ENCODE results near the gene ETDA.
"Not testable (repeated sequence)": the region's sequence is repeated elsewhere in the genome, so short reads cannot be mapped to it uniquely, and the experiment has no call there.

ETDA gene

DNA sequence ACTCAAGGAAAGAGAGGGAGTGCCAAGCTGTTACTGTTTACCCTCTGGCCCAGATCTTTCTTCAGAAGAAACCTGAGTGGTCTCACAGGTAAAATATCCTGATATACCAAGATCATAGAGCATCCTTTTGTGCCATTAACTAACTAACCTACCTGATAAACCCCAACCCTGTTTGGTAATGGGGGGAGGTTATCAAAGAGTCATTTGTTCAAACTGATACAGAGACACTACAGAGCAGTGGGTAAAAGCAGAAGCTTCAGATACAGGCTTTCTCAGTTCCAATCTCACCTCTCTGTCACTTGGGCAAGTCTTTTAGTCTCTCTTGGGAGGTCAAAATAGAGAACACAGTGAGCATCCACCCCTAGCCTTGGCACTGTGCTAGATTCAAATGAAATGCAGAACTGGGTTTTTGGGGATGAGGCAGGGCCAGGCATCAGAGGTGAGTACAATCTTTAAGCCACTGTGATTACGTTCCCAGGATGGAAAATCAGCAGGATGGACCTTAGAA lies at the start of gene ETDA:
ETDA (plus strand) TSS at position 51 of the 508 bp plus-strand sequence. CDS start 1,216 bp downstream, outside the sequence.
- not testable (repeated sequence) for DNase-seq

DNA sequence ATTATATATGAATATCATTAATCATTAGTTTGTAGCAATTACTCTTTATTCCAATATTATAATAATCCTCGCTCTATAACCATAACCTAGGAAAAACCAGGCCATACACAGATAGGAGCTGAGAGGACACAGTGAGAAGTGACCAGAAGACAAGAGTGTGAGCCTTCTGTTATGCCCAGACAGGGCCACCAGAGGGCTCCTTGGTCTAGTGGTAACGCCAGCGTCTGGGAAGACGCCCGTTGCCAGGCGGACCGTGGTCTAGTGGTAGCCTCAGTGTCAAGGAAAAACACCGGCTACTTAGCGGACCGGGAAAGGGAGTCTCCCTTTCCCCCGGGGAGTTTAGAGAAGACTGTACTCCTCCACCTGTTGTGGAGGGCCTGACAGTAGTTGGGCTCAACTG lies 45.4 kb upstream of the ETDA start:
- DNase-seq = not testable (repeated sequence)

DNA sequence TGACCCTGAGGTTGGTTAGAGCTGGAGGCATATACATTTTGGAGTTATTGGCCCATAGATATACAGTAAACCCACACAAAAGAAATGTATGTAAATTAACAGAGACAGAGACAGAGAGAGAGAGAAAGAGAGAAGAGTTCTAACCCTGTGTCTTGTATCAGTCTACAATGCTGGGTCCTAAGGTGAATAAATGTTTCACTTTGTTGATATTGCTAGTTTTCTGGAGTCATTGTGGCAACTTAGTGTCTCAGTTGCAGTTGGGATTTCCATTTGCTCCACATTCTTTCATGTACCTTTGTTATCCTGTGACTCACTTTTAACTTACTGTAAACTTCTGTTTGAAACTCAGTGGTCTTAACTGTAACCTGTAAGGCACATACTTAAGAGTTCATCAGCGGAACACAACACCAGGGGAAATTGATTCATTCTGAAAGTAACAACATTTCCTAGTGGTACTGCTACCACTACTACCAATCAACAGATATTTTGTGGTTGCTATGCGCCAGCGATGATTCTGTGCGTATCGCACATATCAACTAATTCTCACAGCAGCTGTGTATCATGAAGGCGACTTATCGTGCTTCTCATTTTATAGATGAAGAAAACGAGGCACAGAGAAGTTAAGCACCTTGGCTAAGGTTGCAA lies 38.5 kb upstream of the ETDA start:
- no peak for DNase-seq

DNA sequence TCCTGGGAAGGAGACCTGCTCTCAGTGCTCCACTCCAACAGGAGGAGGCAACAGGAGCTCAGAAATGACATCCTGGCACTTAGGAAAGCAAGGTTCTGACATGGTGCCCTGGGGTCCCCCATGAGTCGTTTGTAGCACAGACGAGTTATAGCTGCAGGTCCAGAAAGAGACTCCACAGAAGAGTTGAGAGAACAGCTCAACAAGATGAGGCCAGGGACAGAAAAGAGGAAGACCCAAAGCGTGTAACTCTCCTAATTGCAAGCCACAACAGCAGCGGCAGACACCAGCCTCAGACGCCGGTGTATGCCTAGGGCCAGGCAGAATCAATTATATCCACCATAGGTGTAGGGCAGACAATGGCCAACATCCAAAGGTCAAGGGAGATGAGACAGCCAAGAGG lies 5.9 kb upstream of the ETDA start:
- DNase-seq = not testable (repeated sequence)

DNA sequence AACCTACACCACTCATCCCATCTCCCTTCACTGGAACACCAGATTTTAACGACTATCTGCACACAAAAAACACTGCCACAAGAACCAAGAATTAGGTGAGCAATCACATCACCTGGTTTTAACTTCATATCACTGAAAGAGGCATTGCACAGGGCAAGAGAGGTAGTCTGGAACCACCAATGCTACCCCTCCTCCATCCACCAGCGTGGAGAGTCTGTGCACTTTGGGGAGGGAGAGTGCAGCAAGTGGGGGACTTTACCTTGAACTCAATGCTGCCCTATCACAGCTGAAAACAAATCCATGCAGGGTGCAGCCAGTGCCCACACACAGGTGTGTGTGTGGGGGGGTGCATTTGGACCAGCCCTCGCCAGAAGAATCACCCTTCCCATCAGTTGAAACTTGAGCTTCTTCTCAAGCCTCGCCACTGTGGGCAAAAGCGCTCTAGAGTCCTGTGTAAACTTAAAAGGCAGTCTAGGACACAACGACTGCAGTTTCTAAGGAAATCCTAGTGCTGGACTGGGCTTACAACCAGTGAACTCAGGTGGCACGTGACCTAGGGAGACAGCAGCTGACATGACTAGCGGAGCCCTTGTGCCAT lies 4.3 kb downstream of the ETDA start:
- DNase-seq = not testable (repeated sequence)

DNA sequence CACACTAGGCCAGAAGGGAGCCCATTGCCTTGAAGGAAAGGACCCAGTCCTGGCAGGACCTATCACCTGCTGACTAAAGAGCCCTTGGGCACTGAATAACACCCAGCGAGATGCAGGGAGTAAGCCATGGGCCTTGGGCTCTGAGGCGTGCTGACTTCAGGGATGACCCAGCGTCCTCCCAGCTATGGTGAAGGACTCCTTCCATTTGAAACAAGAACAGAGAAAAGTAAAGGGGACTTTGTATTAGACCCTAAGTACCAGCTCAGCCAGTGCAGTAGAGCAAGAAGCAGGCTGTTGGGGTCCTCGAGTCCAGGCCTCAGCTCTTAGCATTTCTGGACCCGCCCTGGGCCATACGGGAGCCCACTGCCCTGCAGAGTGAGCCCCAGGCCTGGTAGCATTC lies 5.1 kb downstream of the ETDA start:
- no peak for DNase-seq

DNA sequence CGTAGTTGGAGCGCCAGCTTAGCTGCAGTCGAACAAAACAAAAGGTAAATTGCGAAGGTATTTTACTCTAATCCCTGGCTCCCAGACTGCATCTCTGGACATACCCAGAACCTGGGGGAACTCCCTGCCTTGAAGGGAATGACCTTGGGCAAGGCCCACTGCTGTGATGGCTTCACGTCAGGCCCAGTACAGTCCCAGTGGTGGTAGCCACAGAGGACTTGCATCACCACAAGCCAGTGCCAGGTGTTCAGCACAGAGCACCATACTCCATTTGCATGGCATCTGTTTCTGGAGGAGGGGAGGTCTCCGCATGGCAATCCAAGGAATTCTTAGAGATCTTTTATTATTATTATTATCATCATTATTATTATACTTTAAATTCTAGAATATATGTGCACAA lies 5.6 kb downstream of the ETDA start:
- DNase-seq = no peak

DNA sequence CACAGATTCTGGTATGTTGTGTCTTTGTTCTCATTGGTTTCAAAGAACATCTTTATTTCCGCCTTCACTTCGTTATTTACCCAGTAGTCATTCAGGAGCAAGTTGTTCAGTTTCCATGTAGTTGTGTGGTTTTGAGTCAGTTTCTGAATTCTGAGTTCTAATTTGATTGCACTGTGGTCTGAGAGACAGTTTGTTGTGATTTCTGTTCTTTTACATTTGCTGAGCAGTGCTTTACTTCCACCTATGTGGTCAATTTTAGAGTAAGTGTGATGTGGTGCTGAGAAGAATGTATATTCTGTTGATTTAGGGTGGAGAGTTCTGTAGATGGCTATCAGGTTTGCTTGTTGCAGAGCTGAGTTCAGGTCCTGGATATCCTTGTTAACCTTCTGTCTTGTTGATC lies 9.1 kb downstream of the ETDA start:
- not testable (repeated sequence) for DNase-seq

DNA sequence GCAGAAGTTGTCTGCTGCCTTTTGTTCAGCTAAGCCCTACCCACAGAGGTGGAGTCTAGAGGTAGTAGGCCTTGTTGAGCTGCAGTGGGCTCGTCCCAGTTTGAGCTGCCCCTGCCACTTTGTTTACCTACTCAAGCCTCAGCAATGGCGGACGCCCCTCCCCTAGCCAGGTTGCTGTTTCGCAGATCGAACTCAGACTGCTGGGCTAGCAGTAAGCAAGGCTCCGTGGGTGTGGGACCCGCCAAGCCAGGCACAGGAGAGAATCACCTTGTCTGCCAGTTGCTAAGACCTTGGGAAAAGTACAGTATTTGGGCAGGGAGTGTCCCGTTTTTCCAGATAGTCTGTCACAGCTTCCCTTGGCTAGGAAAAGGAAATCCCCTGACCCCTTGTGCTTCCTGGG lies 11.5 kb downstream of the ETDA start:
- DNase-seq = not testable (repeated sequence)

DNA sequence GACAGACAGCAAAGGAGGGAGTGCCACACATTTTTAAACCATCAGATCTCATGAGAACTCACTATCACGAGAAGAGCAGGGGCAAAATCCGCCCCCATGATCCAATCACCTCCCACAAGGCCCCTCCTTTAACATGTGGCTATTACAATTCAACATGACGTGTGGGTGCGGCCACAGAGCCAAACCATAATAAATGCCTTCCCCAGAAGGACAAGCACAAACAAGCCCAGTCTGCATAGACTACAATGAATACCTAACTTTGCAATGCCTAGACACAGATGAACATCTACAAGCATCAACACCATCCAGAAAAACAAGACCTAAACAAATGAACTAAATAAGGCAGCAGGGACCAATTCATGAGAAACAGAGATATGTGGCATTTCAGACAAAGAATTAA lies 12.3 kb downstream of the ETDA start:
- DNase-seq = no peak

DNA sequence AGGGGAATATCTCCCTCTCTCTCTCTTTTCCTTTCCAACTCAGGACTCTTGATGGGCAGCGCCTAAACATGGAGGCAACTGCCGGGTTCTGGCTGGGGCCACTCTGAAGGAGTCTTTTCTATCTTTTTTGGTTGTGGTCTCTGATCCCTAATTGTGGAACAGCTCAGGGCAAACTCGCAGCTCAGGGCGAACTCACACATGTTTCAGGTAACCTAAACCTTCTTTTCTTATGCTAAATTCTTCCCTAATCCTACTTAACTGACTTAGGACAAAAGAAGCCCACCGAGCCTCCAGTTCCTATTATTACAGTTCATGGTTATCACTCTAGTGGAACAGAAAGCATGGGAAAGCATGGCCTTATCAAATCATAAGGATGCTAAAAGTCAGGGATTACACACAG lies 21.3 kb downstream of the ETDA start:
- no peak for DNase-seq

DNA sequence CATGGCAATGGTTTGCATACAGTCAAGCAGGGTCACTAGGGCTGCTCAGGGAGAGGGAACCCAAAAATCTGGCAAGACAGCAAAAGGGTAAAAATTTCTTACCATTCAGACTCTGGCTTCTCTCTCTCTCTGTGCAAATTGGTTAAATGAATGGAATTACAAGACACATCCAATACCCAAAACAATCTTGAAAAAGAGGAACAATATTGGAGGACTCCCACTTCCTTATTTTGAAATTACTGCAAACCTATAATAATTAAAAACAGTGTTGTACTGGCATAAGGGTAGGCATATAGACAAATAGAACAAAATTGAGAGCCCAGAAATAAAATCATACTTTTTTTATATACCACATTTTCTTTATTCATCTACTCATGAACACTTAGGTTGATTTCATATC lies 24.1 kb downstream of the ETDA start:
- DNase-seq = no peak

DNA sequence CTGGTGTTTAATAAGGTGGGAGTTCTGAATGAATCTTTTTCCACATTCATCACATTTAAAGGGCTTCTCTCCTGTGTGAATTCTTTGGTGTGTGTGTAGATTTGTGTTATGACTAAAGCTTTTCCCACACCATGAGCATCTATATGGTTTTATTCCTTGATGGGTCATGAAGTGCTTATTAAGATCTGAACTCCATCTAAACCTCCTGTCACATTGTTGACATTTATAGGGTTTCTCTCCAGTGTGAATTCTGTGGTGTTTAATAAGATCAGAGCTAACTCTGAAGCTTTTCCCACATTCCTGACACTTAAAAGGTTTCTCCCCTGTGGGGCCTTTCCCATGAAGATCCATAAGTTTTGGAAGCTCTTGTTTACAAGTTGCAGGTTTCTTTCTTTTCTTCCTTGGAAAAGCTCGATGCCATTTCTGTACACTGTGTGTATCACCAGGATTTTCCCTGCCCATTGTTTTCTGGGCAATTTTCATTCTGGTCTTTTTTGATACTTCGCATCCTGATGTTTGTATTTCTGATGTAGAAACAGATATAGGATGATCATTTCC lies 35.5 kb downstream of the ETDA start:
- DNase-seq = no peak

DNA sequence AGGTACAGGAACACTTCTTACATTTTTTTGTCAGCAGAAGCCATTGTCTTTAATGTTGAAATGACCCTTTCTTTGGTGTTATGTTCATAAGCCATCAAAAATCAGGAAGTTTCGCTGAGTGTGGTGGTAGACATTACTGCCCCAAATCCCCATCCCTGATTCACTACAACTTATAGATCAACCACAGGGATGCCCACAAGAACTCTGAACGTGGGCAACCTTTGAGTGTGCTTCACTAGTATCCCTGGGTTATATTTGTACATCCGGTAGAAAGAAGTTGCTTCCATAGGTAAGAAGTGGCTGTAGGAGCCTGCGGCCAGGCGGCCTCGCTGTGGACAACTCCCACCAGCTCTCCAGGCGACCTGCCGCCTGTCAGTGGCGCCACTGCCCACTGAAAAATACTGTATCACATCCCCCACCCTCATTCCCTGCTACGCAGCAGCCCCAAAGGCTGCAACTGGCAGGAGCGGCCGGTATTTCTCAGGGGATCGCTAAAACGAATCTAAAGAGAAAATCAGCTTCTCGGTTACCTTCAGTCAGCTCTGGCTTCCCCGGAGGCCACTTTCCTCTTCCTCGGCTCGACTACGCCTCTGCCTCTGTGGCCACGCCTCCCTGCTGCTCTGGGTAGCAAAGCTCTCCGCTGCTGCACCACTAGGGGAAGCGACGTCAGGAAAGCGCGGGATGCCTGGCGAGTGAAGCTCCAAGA lies 43.5 kb downstream of the ETDA start:
- no peak for DNase-seq

DNA sequence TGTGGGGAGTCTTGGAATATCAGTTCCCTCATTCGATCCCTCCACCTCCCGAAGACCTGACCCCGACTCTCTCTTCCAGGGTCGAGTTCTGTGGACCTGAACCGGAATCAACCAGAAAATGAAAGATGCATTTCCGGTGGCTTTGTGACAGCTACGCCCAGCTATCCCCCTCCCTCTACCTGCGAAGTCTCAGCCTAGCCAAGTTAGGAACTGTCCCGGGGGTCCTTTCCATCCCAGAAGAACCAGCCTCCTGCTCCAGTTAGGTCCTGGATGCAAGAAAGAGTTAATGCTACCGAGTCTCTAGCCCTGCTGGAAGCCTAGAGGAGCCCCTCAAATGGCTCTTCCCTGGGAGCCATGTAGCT lies 44.1 kb downstream of the ETDA start:
- DNase-seq = no peak

DNA sequence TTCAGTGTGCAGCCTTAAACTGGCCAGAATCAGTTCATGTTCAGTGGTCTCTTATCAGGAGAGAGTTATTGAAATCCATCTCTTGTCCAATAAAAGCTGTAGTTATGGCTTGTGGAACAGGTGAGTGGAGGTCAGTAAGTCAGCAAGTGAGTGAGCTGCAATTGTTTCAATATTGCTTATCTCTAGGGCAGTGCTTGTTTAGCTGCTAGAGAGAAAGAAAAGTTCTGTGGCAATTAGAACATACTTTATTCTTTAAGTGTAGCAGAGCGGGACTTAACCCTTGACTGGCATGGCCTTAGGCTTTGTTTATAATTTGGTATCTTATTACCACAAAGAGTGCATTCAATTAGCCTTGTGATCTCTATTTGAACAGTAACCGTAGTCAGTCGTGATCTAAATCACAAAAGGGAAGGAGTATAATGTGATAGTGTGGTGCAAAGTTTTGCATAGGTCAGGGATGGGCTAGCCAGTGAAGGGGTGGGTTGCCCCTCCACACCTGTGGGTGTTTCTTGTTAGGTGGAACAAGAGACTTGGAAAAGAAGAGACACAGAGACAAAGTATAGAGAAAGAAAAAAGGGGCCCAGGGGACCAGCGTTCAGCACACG lies 50.5 kb downstream of the ETDA start:
- no peak for DNase-seq
